Neural cell (in vitro differentiated cells): ENCODE results near the gene GSDMA. TPM values are rescaled to one million over a fixed set of nuclear protein-coding genes. Genes with fewer than 3 reads are reported as not detected.

ENCODE experiments used
- H2AFZ ChIP-seq: fragments of 200-600, 300-800 bp; sonication (generic), shearing (Covaris generic); 2 replicates; pipeline ENCODE4 v1.6.0; 2014; ENCODE audit warnings: low read depth, mild to moderate bottlenecking, antibody characterized with exemption, low read length, moderate library complexity
- H3F3A ChIP-seq: fragments of 200-600 bp; shearing (Covaris generic); 2 replicates; pipeline ENCODE4 v1.6.1; 2016; ENCODE audit warnings: mild to moderate bottlenecking, moderate library complexity, mixed read lengths, antibody characterized with exemption, low read length; ENCODE audit not compliant: insufficient read depth, poor library complexity, severe bottlenecking
- H3K27ac ChIP-seq: fragments of 200-600, 300-800 bp; sonication (generic), shearing (Covaris generic); 2 replicates; pipeline ENCODE4 v1.5.1; 2014; ENCODE audit warnings: mild to moderate bottlenecking, low read length, moderate library complexity
- H3K27me3 ChIP-seq: fragments of 300-800, 200-600 bp; sonication (generic), shearing (Covaris generic); 2 replicates; pipeline ENCODE4 v1.6.0; 2014; ENCODE audit warnings: mild to moderate bottlenecking, low read depth, low read length, moderate library complexity; ENCODE audit not compliant: insufficient read depth
- H3K36me3 ChIP-seq: fragments of 300-800, 200-600 bp; sonication (generic), shearing (Covaris generic); 2 replicates; pipeline ENCODE4 v1.5.1; 2014; ENCODE audit warnings: mild to moderate bottlenecking, antibody characterized with exemption, low read length, moderate library complexity; ENCODE audit not compliant: insufficient read depth
- H3K4me2 ChIP-seq: fragments of 300-800, 200-600 bp; sonication (generic), shearing (Covaris generic); 2 replicates; pipeline ENCODE4 v1.6.0; 2014; ENCODE audit warnings: mild to moderate bottlenecking, low read length
- H3K4me3 ChIP-seq: fragments of 300-800, 200-600 bp; sonication (generic), shearing (Covaris generic); 2 replicates; pipeline ENCODE4 v1.5.1; 2014; ENCODE audit warnings: mild to moderate bottlenecking, low read length, moderate library complexity
- H3K79me2 ChIP-seq: fragments of 200-600 bp; shearing (Covaris generic); replicated peaks from 2 replicates; pipeline ENCODE4 v1.6.0; 2014; ENCODE audit warnings: mild to moderate bottlenecking, low read length, moderate library complexity; ENCODE audit not compliant: insufficient read depth
- H3K9ac ChIP-seq: fragments of 300-800, 200-600 bp; sonication (generic), shearing (Covaris generic); 2 replicates; pipeline ENCODE4 v1.6.1; 2016; ENCODE audit warnings: mild to moderate bottlenecking, low read length, mixed read lengths
- H3K9me2 ChIP-seq: fragments of 200-600 bp; shearing (Covaris generic); 2 replicates; pipeline ENCODE4 v1.6.1; 2016; ENCODE audit warnings: mild to moderate bottlenecking, low read length, mixed read lengths; ENCODE audit not compliant: insufficient read depth
- H3K9me3 ChIP-seq: fragments of 200-600, 300-800 bp; sonication (generic), shearing (Covaris generic); 2 replicates; pipeline ENCODE4 v1.6.1; 2016; ENCODE audit warnings: mild to moderate bottlenecking, mixed run types, low read length, moderate library complexity, mixed read lengths
- H4K20me1 ChIP-seq: fragments of 200-600 bp; shearing (Covaris generic); 2 replicates; pipeline ENCODE4 v1.6.1; 2016; ENCODE audit warnings: mild to moderate bottlenecking, mixed run types; ENCODE audit not compliant: insufficient read depth
- CTCF ChIP-seq: fragments of 450-650 bp; IDR thresholded peaks from 2 replicates; pipeline ENCODE4 v1.5.1; 2014; ENCODE audit warnings: antibody characterized with exemption, mild to moderate bottlenecking, moderate library complexity; ENCODE audit not compliant: poor library complexity, severe bottlenecking
- EP300 ChIP-seq: fragments of 450-650 bp; conservative IDR thresholded peaks from 2 replicates; pipeline ENCODE4 v1.6.1; 2014; ENCODE audit warnings: antibody characterized with exemption, mild to moderate bottlenecking, moderate library complexity; ENCODE audit not compliant: poor library complexity, severe bottlenecking
- EZH2 ChIP-seq: fragments of 200-600, 300-800 bp; shearing (Covaris generic), sonication (generic); IDR thresholded peaks from 2 replicates; pipeline ENCODE4 v1.6.1; 2014; ENCODE audit warnings: antibody characterized with exemption, low read length, borderline replicate concordance, mild to moderate bottlenecking; ENCODE audit not compliant: insufficient read depth, poor library complexity, severe bottlenecking
- MXI1 ChIP-seq: fragments of 450-650 bp; conservative IDR thresholded peaks from 2 replicates; pipeline ENCODE4 v1.6.1; 2014; ENCODE audit warnings: antibody characterized with exemption, mild to moderate bottlenecking; ENCODE audit not compliant: poor library complexity, severe bottlenecking
- POLR2AphosphoS5 ChIP-seq: IDR thresholded peaks from 2 replicates; pipeline ENCODE4 v1.6.1; 2012
- RAD21 ChIP-seq: fragments of 450-650 bp; conservative IDR thresholded peaks from 2 replicates; pipeline ENCODE4 v1.6.1; 2014; ENCODE audit warnings: antibody characterized with exemption, mild to moderate bottlenecking, moderate library complexity
- REST ChIP-seq: IDR thresholded peaks from 2 replicates; pipeline ENCODE4 v1.6.1; 2012; ENCODE audit warnings: borderline replicate concordance
- SMC3 ChIP-seq: fragments of 450-650 bp; conservative IDR thresholded peaks from 2 replicates; pipeline ENCODE4 v1.6.1; 2014; ENCODE audit warnings: antibody characterized with exemption, mild to moderate bottlenecking, moderate library complexity; ENCODE audit not compliant: poor library complexity
- TAF1 ChIP-seq: IDR thresholded peaks from 2 replicates; pipeline ENCODE4 v1.6.1; 2012; ENCODE audit warnings: low read depth
- polyA plus RNA-seq: library from polyadenylated mRNA; depleted of rRNA; stranded (reverse); fragments of >200 nt; gene quantifications from 2 replicates; pipeline ENCODE4 v1.2.3, GENCODE V29; 2014

The GSDMA gene
- polyA plus RNA-seq, 1 donor from 2014 or later = not detected

DNA sequence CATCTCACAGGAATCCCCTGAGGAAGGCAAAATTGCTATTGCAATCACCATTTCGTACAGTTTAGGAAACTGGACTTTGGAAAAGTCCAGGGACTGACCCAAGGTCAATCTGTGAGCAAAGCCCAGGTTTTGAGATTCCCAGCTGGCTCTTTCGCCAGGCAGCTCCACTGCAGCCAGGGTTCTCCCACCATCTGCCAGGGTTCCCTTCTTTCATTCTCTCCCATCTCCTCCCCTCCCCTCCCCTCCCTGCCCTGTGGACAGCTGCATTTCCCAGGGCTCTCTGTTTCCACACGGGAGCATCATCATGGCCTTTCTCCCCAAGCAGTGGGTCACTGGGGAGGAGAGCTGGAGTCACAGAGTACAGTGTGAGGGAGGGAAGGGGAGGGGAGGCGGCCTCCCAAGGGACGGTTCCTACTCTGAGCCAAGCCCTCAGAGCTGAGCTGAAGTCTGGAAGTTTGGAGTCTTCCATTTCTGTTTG, 11.9 kb upstream of the GSDMA start:
- Histone ChIP-seq H2AFZ (no peak overlapping the region), H4K20me1 (no peaks in the 10 kb centered on the region), H3K4me3 (no peak overlapping the region), H3F3A (no peaks in the 10 kb centered on the region), H3K36me3 (no peaks in the 10 kb centered on the region), H3K79me2 (no peaks in the 10 kb centered on the region), H3K9me3 (no peaks in the 10 kb centered on the region), H3K4me2 (no peak overlapping the region), H3K9me2 (no peaks in the 10 kb centered on the region), H3K27ac (no peak overlapping the region), H3K27me3 (no peaks in the 10 kb centered on the region), H3K9ac (no peak overlapping the region)
- no peak for TF ChIP-seq REST
- no peak for TF ChIP-seq POLR2AphosphoS5
- no peak for TF ChIP-seq SMC3
- no peak for TF ChIP-seq MXI1
- no peak for TF ChIP-seq TAF1
- no peak for TF ChIP-seq CTCF
- no peak for TF ChIP-seq RAD21
- TF ChIP-seq EZH2 = no peak
- no peak for TF ChIP-seq EP300

DNA sequence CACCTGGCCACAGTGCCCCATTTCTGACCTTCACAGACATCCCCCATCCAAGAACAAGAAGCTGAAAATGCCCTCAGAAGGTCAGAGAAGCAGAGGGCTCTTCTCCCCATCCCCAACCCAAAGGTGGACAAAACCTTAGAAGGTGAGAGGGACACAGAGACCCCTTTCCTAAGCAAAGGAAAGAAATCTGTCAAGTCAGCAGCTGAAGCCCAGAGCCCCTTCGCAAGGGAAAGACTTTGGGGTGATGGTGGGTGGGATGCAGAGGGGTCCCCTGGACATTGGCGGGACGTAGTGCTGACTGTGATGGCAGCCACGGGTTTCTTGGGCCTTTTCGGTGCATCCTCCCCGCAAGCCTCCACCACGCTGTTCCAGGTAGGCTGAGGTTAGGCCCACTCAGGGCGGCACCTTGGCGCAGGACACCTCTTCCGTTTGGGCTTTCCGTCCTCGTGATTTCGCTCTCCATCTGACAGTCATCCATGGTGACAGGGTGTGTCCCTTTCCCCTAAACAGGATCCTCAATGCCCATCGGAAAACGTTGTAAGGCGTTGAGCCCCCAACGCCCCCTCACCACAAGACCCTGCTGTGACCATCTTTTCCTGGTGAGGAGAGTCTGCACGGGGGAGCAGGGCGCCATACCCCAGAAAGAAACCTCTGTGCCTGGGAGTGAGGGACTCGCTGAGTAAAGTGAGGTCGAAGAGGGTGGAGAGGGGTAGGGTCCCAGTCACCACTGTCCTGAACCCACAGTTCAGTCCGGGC, 10.7 kb upstream of the GSDMA start:
- H3K4me2 ChIP-seq = no peak overlapping the region
- H3K36me3 ChIP-seq = no peaks in the 10 kb centered on the region
- no peaks in the 10 kb centered on the region for H3F3A ChIP-seq
- H3K9me2 ChIP-seq = no peaks in the 10 kb centered on the region
- H3K27ac ChIP-seq = no peak overlapping the region
- no peak overlapping the region for H3K4me3 ChIP-seq
- no peaks in the 10 kb centered on the region for H4K20me1 ChIP-seq
- no peaks in the 10 kb centered on the region for H3K27me3 ChIP-seq
- no peaks in the 10 kb centered on the region for H3K79me2 ChIP-seq
- no peak overlapping the region for H3K9ac ChIP-seq
- TF ChIP-seq POLR2AphosphoS5 (no peak), SMC3 (no peak), EZH2 (no peak), TAF1 (no peak), RAD21 (no peak), MXI1 (no peak), EP300 (no peak), REST (no peak), CTCF (no peak)
- H2AFZ ChIP-seq = no peak overlapping the region
- no peaks in the 10 kb centered on the region for H3K9me3 ChIP-seq
